Esophagus muscularis mucosa (tissue), 4 donors: ENCODE measurements around the gene PHC2. TPM values are rescaled to one million over a fixed set of nuclear protein-coding genes. Genes with fewer than 3 reads are reported as not detected.

Experiments used
- DNase-seq: peaks from one replicate; pipeline ENCODE4 v3.0.0-alpha.2; 2017; ENCODE audit errors: extremely low spot score
- H3K27ac ChIP-seq, 4 donors: fragments of 200-600 bp; sonication (generic); replicated peaks in 1 of 4; 1 replicate in 3 of 4; 2 replicates in 1 of 4; pipeline ENCODE4 v1.5.1; 2016 to 2019; ENCODE audit warnings: mild to moderate bottlenecking in 1 of 4
- H3K27me3 ChIP-seq, 4 donors: fragments of 200-600 bp; sonication (generic); one replicate each; pipeline versions ENCODE4 v1.5.1 to v1.6.0; 2016 to 2019
- H3K36me3 ChIP-seq, 4 donors: fragments of 200-600 bp; sonication (generic); one replicate each; pipeline ENCODE4 v1.5.1; 2016 to 2019
- H3K4me1 ChIP-seq, 4 donors: fragments of 200-600 bp; sonication (generic); one replicate each; pipeline ENCODE4 v1.5.1; 2016 to 2019
- H3K4me3 ChIP-seq, 4 donors: fragments of 200-600 bp; sonication (generic); 1 replicate in 2 of 4; 2 replicates in 2 of 4; pipeline ENCODE4 v1.5.1; 2016 to 2019; ENCODE audit warnings: mild to moderate bottlenecking in 4 of 4, moderate library complexity in 1 of 4
- H3K9me3 ChIP-seq, 4 donors: fragments of 200-600 bp; sonication (generic); 1 replicate in 3 of 4; 2 replicates in 1 of 4; pipeline ENCODE4 v1.5.1; 2016 to 2019
- EP300 ChIP-seq: sonication (generic); formaldehyde crosslinking; IDR thresholded peaks from one replicate; pipeline ENCODE4 v1.6.1; 2017; ENCODE audit warnings: antibody characterized with exemption
- POLR2A ChIP-seq: fragments of 450-650 bp; IDR thresholded peaks from one replicate; pipeline ENCODE4 v1.6.1; 2017; ENCODE audit warnings: antibody characterized with exemption, moderate library complexity, mild to moderate bottlenecking, low read depth
- POLR2AphosphoS5 ChIP-seq, 2 donors: sonication (generic); formaldehyde crosslinking; IDR thresholded peaks; one replicate each; pipeline ENCODE4 v1.6.1; 2017; ENCODE audit warnings: antibody characterized with exemption in 2 of 2
- WGBS: methylation state at CpG from one replicate; pipeline ENCODE4 v1.1.5; 2018; 5-methylcytosine and 5-hydroxymethylcytosine counted together
- intact Hi-C: fragments of 100-400 bp; cut with DNase I; formaldehyde crosslinking; loops from one replicate; pipeline ENCODE4 v1.15.1; 2023
- total RNA-seq, 4 donors: library from RNA; depleted of rRNA; stranded (reverse); fragments of >200 nt; gene quantifications; one replicate each; pipeline versions ENCODE4 v1.1.0 to v1.2.1, GENCODE V29; 2016
- TF ChIP-seq, protein P1 (sequence below), 3 experiments: fragments of 200-600 bp in 2 of 3; fragments of 450-650 bp in 1 of 3; sonication (generic) in 2 of 3; IDR thresholded peaks; one replicate each; pipeline ENCODE4 v1.5.1; 2017 to 2019; ENCODE audit warnings: antibody characterized with exemption in 3 of 3, mild to moderate bottlenecking in 2 of 3, moderate library complexity in 1 of 3

The PHC2 gene
- total RNA-seq, 4 donors from 2014 or later = 104 to 274 (median 201) TPM

DNA sequence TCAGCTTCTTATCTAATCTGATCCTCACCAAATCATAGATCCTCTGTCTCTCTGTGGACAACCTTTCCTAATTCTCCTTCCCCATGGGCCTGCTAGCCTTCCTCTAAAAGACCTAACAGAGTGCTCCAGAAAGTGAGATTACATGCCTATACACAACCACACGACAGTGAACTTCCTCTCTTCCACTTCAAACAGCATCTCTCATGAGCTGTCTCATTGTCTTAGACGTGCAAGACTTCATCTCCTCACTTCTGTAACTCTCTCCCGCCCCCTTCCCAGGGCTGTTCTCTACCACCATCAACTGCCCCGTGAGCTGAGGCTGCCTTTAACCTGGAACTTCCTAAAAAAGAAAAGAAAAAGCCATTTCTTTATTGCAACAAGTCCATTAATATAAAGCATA lies 95.9 kb downstream of the PHC2 start:
- Histone ChIP-seq H3K4me3 (peak overlapping the region in 3 of 4 donors; percentile 3 to 32 (median 16)), H3K9me3 (no peaks in the 10 kb centered on the region), H3K27ac (peak overlapping the region; percentile 55 to 100 (median 100)), H3K36me3 (peaks cover 29 to 53% (median 37%) of the 10 kb centered on the region in 4 donors), H3K27me3 (no peaks in the 10 kb centered on the region), H3K4me1 (peaks cover 91 to 92% (median 92%) of the 10 kb centered on the region in 4 donors)
- intact Hi-C loops = no loop called here
- no peak for DNase-seq
- 26% methylated on average over 4 of the region's 4 CpGs for WGBS
- TF ChIP-seq, protein P1, sequence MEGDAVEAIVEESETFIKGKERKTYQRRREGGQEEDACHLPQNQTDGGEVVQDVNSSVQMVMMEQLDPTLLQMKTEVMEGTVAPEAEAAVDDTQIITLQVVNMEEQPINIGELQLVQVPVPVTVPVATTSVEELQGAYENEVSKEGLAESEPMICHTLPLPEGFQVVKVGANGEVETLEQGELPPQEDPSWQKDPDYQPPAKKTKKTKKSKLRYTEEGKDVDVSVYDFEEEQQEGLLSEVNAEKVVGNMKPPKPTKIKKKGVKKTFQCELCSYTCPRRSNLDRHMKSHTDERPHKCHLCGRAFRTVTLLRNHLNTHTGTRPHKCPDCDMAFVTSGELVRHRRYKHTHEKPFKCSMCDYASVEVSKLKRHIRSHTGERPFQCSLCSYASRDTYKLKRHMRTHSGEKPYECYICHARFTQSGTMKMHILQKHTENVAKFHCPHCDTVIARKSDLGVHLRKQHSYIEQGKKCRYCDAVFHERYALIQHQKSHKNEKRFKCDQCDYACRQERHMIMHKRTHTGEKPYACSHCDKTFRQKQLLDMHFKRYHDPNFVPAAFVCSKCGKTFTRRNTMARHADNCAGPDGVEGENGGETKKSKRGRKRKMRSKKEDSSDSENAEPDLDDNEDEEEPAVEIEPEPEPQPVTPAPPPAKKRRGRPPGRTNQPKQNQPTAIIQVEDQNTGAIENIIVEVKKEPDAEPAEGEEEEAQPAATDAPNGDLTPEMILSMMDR (IDR thresholded peaks at IDR 0.05) = no peak
- TF ChIP-seq POLR2A = no peak

DNA sequence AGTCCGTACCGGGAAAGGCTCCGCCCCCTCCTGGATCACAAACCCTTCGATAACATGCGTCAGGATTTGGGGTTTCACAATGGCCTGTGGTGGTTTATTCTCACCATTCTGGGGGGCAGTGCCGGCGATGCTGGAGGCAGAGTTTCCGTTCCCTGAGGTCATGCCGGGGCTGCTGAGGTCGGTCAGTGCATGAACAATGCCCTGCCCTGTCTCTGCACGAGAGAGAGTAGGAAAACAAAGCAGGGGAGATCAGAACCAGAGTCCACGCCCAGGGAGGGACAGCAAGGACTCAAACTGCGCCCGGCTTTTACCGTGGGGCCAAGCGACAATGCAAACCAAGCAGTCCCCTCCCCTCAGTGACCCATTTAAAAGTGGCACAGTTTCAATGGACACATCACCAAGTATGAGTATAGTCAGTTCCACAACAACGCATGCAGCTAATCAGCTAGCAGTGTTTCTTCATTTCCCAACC lies 96.8 kb downstream of the PHC2 start:
- Histone ChIP-seq H3K36me3 (peaks cover 38 to 62% (median 46%) of the 10 kb centered on the region in 4 donors), H3K9me3 (no peaks in the 10 kb centered on the region), H3K4me1 (peaks cover 83 to 87% (median 83%) of the 10 kb centered on the region in 4 donors), H3K4me3 (peak overlapping the region; percentile 3 to 32 (median 16)), H3K27me3 (no peaks in the 10 kb centered on the region), H3K27ac (peak overlapping the region; percentile 55 to 100 (median 100))
- WGBS = 40% methylated on average over 16 of the region's 17 CpGs
- TF ChIP-seq POLR2A = peak; percentile 41
- no peak for TF ChIP-seq EP300
- TF ChIP-seq, protein P1 (IDR thresholded peaks at IDR 0.05) = no peak
- peak; percentile 64 to 72 for TF ChIP-seq POLR2AphosphoS5 (IDR thresholded peaks at IDR 0.05)
- intact Hi-C loops = no loop called here
- DNase-seq = no peak

DNA sequence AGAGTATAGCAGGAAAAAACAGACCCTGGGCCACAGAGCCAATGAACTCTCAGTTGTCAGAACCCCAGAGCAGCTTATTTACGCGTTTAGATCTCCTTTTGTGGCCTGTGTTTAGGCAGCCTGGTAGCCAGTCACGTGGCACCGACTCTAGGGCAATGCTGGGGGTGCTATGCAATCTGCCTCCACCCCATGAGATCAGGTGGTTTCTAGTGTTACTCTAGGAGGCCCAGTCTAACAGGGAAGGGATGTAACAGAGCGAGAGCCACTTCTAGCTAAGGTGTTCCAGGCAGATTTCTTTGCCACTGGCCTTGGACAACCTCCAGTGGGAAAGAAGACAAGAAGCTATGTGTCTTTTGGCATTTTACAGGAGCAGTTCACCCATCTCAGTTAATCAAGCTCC lies 98.0 kb downstream of the PHC2 start:
- Histone ChIP-seq H3K27ac (peak overlapping the region; percentile 55 to 100 (median 100)), H3K4me3 (no peak overlapping the region), H3K9me3 (no peaks in the 10 kb centered on the region), H3K4me1 (peaks cover 81 to 86% (median 82%) of the 10 kb centered on the region in 4 donors), H3K36me3 (peaks cover 51 to 74% (median 58%) of the 10 kb centered on the region in 4 donors), H3K27me3 (no peaks in the 10 kb centered on the region)
- TF ChIP-seq, protein P1 (IDR thresholded peaks at IDR 0.05) = no peak
- TF ChIP-seq POLR2A (no peak), EP300 (no peak), POLR2AphosphoS5 (IDR thresholded peaks at IDR 0.05) (peak in 1 of 2 donors; percentile 24)
- DNase-seq = no peak
- intact Hi-C loops = no loop called here
- WGBS = 53% methylated on average over 3 of the region's 5 CpGs

DNA sequence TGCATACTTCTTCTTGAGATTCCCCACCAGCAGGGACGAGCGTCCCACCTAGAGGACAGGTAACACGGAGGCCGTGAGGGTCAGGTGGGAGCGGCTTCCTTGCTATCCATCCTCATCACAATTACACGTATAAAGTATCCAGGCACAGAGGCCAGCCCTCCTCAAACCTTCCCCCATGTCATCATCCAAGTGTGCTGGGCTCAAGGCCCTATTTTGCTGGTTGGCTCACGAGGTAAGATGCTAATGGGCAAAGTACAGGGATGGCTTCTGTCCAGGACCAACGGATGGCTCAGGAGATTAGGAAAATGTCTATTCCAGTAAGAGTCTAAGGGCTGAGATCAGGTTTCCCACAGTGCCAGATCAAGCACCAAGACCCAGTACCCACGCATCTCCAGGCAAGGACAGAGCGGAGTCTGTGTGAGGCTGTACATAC lies 98.5 kb downstream of the PHC2 start:
- H3K27ac ChIP-seq = peak overlapping the region; percentile 55 to 100 (median 100)
- peaks cover 54 to 79% (median 62%) of the 10 kb centered on the region in 4 donors for H3K36me3 ChIP-seq
- H3K4me3 ChIP-seq = no peak overlapping the region
- H3K4me1 ChIP-seq = peaks cover 81 to 86% (median 82%) of the 10 kb centered on the region in 4 donors
- no peaks in the 10 kb centered on the region for H3K27me3 ChIP-seq
- no peak for DNase-seq
- TF ChIP-seq EP300 (no peak), POLR2AphosphoS5 (IDR thresholded peaks at IDR 0.05) (peak in 1 of 2 donors; percentile 6)
- TF ChIP-seq, protein P1 (IDR thresholded peaks at IDR 0.05) = no peak
- intact Hi-C loops = no loop called here
- H3K9me3 ChIP-seq = no peaks in the 10 kb centered on the region
- 50% methylated on average over 7 of the region's 10 CpGs for WGBS
